Measurements from ENCODE around the gene NRG3.
"Not testable (repeated sequence)": the region's sequence is repeated elsewhere in the genome, so short reads cannot be mapped to it uniquely, and the experiment has no call there.

Gene NRG3

DNA sequence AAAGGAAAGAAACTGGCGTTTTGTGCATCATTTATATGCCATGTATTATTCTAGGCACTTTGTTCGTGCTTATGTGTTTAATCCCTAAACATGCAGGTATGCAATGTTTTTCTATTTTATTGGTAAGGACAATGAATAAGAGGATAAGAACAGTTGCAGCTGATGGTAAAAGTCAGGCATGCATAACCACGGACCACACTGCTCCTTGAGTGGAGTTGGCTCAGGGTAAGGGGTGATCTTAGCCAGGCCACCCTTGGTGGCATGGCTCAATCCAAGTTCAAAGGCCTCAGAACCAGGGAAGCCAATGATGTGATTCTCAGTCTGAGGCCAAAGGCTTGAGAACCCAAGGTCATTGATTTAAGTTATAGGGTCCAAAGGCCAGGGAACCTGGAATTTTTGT is 1068.1 kb downstream of the NRG3 start:
- no peak for DNase-seq

DNA sequence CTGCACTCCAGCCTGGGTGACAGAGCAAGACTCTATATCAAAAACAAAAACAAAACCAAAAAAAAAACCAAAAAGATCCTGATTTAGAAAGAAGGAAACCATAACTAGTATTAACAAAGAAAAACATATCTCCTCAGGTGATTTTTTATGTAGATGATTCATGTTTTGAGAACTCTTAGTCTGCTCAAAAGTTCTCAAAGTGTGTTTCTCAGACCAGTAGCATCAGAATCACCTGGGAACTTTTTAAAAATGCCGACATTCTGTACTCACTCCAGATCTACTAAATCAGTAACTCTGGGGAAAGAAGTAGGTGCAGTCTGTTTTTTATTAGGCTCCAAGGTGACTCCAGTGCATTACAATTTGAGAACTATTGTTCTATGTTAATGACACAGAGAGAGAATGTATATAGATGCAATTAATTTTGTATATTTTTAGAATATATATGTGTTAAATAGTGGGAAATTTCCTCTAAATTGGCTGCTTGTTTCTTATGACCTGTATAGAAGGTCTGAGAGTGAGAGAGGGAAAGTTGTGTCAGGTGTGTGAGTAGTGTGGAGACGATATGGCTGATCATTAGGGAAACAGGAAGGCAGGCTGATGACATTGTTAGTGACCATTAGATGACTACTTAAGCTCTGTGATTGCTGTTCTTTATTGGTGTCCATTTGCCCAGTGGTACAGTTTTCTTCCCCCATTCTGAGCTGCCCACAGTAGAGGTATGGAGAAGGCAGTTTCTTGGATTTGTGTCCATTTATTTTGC is 1075.0 kb downstream of the NRG3 start:
- no peak for DNase-seq

DNA sequence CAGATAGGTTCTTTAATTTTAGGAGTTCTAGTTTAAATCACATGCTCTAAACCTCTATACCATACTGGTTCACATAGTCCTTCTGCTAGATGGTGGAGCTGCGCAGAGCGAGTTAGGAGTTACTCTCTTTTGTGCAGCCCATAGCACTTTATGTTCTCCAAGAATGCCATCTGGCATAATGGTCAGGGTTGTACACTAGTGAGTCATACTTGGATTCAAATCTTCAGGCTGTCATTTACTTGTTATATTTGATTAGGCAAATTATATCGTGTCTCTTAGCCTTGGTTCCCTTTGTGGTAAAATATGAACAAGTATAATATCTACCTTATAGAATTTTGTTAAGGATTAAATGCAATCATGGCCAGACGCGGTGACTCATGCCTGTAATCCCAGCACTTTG is 1078.3 kb downstream of the NRG3 start:
- DNase-seq = no peak

DNA sequence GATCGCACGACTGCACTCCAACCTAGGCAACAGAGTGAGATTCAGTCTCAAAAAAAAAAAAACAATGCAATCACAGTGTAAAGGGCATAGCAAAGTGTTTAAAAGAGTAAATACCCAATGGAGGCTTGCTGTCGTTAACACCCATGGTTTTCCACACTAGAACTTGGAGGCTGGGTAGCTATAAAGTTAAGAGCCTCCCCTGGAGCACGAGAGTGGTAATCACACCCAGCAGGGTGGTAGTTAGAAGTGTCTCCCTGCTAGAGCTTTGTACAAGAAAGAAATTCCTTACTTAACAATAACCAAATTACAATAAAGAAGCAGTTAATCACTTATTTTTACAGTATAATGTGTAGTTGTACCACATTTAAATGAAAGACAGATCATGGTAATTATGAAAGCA is 1078.9 kb downstream of the NRG3 start:
- DNase-seq = no peak

DNA sequence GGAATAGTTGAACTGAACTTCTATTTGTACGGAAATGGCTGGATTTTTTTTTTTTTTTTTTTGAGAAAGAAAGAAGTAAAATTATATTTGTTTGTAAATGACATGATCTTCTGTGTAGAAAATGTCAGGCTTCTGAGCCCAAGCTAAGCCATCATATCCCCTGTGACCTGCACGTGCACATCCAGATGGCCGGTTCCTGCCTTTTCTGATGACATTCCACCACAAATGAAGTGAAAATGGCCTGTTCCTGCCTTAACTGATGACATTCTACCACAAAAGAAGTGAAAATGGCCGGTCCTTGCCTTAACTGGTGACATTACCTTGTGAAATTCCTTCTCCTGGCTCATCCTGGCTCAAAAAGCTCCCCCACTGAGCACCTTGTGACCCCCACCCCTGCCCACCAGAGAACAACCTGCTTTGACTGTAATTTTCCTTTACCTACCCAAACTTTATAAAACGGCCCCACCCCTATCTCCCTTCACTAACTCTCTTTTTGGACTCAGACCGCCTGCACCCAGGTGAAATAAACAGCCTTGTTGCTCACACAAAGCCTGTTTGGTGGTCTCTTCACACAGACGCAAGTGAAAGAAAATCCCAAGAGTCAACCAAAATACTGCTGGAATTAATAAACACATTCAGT is 1085.5 kb downstream of the NRG3 start:
- not testable (repeated sequence) for DNase-seq

DNA sequence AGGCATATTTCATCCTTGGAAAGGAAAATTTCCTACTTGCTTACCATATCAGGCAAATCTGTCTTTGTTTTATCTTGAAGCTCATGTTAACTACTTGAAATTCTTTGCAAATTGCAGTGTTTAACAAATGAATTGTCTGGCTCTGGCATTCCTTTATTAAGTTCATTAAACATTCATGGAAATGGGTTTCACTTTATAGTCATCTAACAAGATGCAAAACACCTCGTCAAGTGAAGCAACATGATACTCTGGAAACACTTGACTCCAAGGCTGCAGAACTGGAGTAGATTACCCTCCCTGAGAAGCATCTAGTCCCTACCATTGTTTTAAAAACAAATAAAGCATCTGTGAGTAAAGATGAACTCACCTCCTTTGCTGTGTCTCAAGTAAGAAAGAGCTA is 1086.9 kb downstream of the NRG3 start:
- DNase-seq = no peak

DNA sequence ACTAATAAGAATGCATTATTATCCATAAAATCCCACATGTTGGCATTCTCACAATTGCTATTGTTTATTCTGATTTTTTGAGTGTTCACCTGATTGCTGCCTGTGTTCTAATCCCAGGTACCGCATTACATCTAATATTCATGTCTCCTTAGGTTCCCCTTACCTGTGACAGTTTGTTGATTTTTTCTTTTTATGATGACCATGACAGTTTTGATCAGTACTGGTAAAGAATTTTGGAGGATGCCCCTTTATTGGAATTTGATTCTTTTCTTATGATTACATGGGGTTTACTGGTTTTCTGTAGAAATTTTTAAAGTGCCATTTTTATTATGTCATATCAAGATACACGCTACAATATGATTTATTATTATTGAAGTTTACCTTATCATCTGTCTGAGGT is 1091.1 kb downstream of the NRG3 start:
- DNase-seq = no peak

DNA sequence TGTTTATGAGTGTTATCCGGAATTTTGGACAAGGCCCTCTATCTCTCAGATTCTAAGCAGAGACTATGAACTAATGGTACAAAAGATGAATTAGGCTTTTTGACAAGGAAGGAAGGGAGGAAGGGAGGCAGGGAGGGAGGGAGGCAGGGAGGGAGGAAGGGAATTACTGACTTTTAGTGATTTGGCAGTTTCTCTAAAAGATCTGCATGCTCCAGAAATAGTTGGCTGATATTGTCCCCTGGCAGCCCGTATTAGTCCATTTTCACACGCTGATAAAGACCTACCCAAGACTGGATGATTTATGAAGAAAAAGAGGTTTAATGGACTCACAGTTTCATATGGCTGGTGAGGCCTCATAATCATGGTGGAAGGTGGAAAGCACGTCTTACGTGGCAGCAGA is 1093.5 kb downstream of the NRG3 start:
- DNase-seq = no peak

DNA sequence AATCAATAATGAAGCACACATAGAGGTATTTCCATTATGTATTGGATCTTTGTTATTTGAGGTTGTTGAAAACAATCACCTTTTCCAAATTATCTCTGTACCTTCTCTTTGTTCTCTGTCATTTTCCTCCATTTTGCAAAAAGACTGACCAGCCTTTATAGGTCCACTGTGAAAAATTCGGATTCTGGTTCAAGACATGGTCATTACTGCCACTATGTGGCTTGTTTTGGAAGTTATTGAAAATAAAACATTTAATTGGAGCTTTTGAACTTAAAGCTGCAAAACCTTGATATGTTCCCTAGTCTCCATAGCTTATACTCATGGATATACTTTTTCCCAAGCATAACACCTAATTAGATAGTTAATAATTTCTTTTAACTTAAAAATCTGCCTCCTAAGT is 1094.4 kb downstream of the NRG3 start:
- no peak for DNase-seq

DNA sequence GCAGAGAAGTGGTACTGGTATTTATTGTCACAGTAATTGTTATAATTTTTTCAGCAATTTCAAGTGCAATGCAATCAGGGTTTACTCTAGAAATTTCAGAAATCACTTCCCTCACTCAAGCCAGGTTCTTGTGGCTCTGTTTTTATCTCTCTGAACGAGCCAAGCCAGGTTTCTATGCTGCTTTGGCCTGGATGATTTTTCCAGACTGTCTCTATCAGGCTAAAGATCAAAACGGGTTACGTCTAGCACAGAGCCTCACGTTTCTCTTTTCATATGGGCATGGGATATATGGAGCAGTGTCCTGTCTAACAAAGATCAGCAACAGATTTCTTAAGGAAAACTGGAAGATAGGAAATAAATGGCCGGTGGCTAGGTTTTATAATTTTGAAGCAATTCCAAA is 1105.3 kb downstream of the NRG3 start:
- DNase-seq = no peak

DNA sequence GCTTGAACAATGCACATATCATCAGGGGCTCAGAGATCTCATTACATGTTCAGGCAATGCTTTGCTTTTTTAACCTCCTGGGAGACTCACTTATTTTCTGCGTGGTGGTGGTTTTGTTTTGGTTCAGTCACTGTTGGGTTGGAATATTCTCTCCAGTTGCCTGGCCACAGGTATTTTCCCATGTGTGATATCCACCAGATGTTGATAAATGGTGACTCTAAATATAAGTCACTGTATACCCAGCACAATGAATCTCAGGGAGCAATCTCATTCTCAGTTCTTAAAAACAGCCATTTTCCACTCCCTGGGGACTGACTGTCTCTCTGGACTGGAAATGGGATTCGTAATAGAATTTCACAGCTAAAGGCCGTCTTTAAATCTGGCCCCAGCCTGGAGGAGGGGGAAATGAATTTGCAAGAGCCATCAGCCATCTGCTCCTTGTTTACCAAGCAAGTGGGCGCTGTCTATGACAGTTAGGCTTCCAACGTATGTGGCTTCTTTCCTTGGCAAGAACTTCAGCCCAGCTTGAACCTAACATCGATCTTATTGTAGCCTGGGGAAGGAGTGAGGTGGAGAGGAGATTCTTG is 1106.2 kb downstream of the NRG3 start:
- no peak for DNase-seq

DNA sequence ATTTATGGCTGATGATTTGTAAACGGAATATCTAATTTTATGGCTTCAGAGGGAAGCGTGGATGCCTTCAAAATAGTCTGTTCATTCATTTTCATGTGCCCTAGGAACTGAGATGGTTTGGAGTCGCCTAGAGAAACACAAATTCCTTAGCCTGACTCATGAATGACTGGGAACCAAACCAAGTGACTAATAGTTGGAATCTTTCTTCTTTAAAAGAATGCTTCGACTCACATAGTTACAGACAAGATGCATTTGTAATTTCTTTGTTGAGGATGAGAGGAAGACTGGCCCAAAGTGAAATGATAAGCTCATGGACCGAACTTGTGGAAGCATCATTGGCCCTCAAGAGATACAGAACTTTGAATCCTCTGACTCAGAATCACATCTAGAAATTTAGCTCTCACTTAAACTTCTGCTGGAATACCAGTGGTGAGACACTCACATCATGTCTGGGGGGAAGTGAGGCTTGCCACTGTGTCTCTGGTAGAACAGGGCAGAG is 1107.2 kb downstream of the NRG3 start:
- DNase-seq = no peak

DNA sequence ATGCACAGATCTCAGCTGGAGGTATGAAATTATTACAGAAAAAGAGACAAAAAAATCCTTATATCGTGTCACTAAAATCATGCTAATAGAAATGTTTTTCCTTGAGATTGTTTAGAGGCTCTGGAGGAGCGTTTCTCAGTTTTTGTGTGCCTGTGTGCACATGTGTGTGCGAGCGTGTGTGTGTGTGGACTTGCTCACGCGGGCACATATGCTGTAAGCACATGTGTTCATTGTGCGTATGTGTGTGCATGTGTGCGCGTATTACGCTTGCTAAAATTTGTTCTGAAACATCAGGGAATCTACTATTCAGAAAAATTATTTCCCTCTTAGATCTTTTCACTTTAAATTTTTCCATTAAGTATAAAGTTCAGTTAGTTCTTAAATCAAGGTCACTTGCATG is 1111.2 kb downstream of the NRG3 start:
- no peak for DNase-seq

DNA sequence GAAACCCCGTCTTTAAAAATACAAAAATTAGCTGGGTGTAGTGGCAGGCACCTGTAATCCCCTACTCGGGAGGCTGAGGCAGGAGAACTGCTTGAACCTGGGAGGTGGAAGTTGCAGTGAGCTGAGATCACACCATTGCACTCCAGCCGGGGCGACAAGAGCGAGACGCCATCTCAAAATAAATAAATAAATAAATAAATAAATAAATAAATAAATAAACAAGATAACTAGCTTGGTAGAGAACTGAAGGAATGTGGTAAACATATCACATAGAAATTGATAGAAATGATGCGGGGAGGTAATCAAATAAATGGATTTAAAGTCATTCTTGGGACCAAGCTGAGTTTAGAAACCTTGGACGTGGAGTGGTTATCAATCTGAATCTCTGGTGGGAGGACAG is 1131.5 kb downstream of the NRG3 start:
- not testable (repeated sequence) for DNase-seq

DNA sequence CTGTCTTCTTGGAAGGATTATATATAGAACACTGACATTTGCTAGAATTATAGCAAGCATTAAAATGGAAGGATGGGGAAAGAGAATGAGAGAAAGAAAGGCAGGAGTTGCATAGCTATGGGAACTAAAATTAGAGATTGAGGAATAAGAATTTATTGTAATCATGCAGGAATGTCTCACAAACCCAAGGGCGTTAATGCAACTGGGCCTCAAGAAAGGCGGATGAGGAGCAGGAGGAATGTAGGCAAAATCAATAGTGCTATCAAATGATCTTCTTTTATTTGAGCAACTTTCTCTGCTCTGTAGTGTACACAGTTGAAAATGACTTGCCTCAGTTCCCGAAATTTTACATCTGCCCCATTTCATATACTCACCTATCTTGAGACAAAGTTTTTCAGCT is 1132.5 kb downstream of the NRG3 start:
- DNase-seq = no peak

DNA sequence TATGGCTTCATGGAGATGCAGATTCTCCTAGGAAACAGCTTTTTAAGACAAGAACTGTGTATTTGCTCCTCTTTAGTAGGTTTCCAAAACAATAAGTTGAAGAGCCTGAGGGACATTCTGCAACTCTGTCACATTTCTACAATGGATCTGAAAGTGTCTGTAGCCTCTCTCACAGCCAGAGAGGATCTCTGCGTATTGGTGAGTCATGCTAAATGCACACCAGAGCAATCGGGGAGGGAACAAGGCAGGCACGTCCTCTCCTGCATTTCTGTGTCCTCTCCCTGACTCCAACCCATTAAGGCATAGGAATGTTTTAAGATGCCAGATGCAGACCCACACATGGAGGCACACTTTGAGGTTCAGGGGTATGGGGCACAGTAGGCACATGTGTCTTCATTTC is 1137.9 kb downstream of the NRG3 start:
- DNase-seq = no peak

DNA sequence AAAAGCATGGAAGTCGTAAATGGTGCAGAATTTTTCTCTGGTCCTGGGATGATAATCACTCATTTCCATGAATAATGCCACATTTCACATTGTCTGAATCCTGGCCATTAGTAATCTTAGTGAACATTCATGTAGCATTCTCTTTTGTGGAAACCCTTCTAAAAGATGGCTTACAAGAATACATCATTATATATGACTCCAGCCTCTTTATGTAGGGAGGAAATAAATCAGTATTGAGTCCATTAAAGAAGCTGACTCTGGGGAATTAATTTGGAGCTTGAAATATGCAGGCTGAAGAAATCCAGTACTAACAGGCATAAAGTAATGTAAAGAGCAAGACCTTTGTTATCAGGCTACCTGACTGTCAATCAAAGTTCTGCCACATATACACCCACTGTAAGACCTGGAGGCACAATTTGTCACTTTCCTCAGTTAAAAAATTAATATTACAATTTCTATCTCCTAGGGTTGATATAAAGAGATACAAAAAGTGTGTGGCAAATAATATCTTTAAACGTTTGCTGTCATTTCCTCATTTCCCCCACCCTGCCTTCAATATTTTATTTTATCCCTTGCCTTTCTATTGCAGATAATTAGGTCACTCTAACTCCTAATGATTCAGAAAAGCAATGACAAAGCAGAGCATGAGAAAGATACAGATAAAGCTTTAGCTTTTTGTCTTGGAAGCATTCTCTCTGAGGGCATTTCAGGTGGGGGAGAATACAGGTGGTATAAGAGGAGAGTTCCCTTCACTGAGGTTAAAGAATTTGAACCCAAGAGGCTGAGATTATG is 1142.3 kb downstream of the NRG3 start:
- DNase-seq = no peak

DNA sequence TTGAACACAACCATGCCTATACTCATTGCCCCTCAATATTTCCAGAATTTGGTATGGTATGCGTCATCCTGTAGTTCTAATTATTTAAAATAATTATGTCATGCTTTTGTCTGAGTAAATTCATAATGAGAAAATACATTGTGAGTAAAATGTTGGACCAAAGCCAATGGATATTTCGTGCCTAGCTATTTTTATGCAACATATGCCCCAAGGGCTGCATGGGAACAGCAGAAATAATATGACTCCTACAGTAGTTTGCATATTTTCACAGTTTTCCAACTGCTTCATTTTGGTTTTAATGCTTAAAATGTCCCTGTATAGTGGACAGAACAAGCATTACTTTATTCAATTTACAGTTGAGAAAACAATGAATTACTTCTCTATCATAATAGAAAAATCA is 1148.7 kb downstream of the NRG3 start:
- no peak for DNase-seq
